22Rv1 (cell line): ENCODE results near the gene LNX2.

Source experiments
- H3K27ac ChIP-seq: fragments of 450-650 bp; 2 replicates; pipeline ENCODE4 v1.5.1; 2017
- ZFX ChIP-seq: fragments of 450-650 bp; IDR thresholded peaks from 2 replicates; pipeline ENCODE4 v1.6.1; 2017; ENCODE audit warnings: antibody characterized with exemption, borderline replicate concordance
- TF ChIP-seq, protein P1 (sequence below): fragments of 450-650 bp; IDR thresholded peaks from 2 replicates; pipeline ENCODE4 v1.5.1; 2017; ENCODE audit warnings: mild to moderate bottlenecking

LNX2 gene

DNA sequence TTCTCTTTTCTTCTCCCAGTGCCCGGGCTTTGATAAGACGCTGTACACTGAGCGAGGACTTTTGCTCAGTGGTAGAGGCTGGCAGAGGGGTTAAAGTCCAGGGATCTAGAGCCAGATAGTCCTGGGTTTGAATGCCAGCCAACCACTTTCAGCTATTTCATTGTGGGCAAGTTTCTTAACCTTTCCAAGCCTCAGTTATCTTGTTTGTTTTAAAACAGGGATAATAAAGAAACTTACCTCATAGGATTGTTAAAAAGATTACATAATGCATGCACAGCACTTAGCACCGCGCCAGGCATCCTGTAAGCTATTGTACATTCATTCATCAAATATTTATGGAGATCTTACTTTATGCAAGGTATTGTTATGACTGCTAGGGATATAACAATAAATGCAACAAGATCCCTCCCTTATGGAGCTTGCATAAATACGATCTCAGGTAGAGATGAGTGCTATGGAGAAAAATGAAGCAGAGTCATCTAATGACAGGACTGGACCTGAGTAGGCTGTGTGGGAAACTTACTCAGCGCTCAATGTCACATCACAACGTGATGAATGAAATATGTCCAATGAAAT is 70.8 kb downstream of the LNX2 start:
- TF ChIP-seq, protein P1, sequence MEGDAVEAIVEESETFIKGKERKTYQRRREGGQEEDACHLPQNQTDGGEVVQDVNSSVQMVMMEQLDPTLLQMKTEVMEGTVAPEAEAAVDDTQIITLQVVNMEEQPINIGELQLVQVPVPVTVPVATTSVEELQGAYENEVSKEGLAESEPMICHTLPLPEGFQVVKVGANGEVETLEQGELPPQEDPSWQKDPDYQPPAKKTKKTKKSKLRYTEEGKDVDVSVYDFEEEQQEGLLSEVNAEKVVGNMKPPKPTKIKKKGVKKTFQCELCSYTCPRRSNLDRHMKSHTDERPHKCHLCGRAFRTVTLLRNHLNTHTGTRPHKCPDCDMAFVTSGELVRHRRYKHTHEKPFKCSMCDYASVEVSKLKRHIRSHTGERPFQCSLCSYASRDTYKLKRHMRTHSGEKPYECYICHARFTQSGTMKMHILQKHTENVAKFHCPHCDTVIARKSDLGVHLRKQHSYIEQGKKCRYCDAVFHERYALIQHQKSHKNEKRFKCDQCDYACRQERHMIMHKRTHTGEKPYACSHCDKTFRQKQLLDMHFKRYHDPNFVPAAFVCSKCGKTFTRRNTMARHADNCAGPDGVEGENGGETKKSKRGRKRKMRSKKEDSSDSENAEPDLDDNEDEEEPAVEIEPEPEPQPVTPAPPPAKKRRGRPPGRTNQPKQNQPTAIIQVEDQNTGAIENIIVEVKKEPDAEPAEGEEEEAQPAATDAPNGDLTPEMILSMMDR, result no peak
- no peak for TF ChIP-seq ZFX
- peak overlapping the region; percentile 64 for H3K27ac ChIP-seq

DNA sequence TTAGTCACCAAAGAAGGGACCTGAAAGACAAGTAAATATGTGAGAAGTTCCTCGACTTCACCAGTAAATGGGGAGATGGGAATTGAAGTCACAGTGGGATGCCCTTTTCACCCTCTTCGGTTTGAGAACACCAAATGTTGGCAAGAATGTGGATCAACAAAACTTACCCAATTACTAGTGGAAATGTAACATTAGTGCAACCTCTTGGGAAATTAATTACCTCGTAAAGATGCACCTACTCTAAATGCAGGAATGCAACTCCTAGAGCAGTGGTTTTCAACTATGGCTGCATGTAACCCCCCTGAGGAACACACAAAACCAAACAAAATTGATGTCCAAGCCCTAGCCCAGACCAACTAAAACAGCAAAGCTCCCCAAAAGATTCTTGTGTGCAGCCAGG is 78.1 kb downstream of the LNX2 start:
- TF ChIP-seq, protein P1, result no peak
- TF ChIP-seq ZFX, result no peak
- H3K27ac ChIP-seq, result no peak overlapping the region

DNA sequence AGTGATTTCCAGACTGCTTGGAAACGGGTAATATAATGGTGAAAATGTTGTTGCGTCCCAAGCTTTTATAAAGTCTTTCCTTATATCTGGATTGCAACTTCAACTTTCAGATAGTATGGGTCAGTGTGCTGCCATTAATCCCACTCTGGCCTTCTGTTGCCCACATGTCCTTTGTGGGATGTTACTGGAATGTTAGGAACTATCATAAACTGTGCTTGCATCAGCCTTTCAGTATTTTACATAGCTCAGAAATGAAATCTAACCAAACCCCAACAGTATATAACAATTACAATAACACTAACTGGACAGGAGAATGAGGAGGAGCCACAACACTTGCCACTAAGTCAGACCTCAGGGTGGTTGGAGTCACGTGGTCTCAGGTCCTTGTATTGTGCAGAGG is 78.9 kb downstream of the LNX2 start:
- TF ChIP-seq ZFX, result no peak
- H3K27ac ChIP-seq, result no peak overlapping the region

DNA sequence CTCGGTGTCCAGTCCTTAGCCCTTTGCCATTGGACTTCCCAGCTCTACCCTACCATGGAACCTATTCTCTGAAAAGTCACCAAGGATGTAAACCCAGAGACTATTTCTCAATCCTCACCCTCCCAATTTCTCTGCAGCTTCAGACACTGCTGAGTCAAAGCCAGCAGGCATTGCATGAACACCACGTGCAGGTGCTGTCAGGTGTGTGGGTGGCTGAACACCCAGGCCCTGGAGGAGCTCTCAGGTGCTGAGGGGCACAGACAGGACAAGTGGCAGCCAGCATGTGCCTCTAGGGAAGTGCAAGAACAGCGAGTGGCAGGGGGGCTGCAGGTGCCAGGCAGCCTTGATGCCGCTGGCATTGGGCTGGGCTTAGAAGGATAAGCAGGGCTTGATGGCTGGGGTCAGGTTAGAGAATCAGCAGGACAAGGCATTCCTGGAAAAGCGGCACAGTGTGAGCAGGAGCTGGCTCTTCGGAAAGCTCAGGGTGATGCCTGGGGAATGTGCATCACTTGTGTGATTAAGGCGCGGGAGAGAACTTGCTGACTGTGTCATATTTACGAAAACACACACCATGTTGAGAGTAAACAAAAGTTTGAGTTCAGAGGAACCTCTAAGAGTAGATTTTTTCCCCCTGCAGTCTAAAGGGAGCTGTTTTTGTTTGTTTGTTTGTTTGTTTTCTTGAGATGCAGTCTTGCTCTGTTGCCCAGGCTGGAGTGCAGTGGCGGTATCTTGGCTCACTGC is 83.8 kb downstream of the LNX2 start:
- TF ChIP-seq ZFX, result no peak
- TF ChIP-seq, protein P1, result no peak
- no peak overlapping the region for H3K27ac ChIP-seq

DNA sequence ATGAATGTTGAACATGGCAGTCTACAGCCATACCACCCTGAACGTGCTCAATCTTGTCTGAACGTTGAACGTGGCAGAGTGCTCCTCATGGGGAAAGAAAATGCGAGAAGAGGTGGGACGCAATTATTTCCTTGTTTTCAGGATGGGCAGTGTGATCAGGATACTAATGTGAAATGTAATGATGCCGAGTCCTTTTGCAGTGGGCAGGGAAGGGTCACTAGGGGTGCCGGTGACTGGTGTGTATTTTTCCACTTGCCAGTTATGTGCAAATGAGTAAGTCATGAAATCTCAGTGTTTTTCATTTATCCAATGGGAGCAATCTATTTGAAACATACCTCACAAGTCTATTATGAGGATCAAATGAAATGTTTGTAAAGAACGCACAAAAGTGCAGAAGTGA is 84.8 kb downstream of the LNX2 start:
- H3K27ac ChIP-seq, result peak overlapping the region; percentile 1; the same call in 1 of the 2 replicates
- TF ChIP-seq, protein P1, result no peak
- TF ChIP-seq ZFX, result no peak

DNA sequence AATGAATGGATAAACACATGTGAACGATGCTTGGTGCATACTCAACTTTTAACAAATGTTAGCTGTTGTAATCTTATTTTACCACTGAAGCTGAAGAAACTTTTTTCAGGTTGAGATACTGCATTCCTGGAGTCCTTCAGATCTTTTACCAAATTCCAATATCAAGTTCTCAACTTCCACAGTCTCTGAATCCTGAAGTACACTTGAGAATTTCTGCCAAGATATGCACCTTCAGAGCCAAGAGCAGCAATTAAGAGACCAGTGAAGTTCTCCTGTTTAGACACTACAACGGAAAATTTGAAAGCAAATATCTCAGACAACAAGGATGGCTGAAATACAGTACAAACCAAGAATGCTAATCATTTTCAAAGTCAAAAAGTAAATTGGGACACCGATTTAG is 85.3 kb downstream of the LNX2 start:
- TF ChIP-seq ZFX, result no peak
- TF ChIP-seq, protein P1, result no peak
- H3K27ac ChIP-seq, result peak overlapping the region; percentile 1; the same call in 1 of the 2 replicates

DNA sequence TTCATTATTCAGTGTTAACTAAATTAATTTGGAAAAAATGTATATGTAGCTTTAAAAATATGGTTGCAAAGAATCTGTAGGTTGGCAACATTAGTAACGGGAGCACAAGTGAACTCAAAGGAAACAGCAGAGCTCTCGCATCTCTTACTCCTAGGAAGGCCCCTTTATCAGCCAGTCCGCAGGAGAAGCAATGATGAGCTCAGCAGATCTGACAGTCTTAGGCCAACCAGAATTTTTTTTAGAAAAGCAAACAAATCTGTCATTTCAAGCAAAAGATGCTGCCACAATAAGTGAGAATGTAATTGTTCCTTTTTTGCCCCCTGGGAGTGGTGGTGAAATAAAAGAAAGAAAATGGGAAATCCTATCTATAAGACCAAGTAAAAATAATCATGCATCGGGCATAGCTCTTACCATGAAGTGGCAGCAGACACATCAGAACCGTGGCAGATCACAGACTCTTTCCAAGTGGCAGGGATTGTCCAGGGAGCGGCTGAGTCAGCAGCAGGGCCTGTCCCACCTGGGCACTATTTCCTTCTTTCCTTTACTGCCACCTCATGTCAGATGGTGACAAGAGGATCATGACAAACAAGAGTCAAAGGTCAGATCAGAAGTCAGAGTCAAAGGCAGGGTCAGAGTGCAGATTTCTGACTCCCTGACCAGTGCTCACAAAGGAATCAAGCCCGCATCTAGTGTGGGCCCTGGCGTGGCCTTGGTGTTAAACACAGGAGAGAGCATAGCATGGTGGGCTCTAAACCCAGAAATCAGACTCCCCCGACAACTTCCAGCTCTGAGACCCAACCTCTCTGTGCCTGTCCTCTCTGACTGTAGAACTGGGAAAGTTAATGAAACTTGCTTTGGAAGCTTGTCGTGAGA is 86.0 kb downstream of the LNX2 start:
- no peak overlapping the region; the same call in 1 of the 2 replicates for H3K27ac ChIP-seq
- TF ChIP-seq, protein P1, result no peak
- TF ChIP-seq ZFX, result no peak
